Astrocyte (in vitro differentiated cells and primary cell): ENCODE data around the gene CARD19. TPM values are rescaled to one million over a fixed set of nuclear protein-coding genes. Genes with fewer than 3 reads are reported as not detected.

Experiments
- DNase-seq: peaks from one replicate; pipeline ENCODE4 v3.0.0-alpha.2; 2010; ENCODE audit warnings: low read depth
- FAIRE-seq: peaks from 2 replicates; lab custom pipeline; 2011; peaks lifted over from hg19 to GRCh38; lab: Jason Lieb, UNC
- H2AFZ ChIP-seq: 2 replicates; pipeline ENCODE4 v1.6.0; 2012; ENCODE audit warnings: low read depth, low read length, inconsistent platforms
- H3K27ac ChIP-seq: 2 replicates; pipeline ENCODE4 v1.5.1; 2011; ENCODE audit warnings: low read depth, low read length, inconsistent platforms
- H3K27me3 ChIP-seq: 2 replicates; pipeline ENCODE4 v1.6.0; 2011; ENCODE audit warnings: low read length, inconsistent platforms; ENCODE audit not compliant: insufficient read depth
- H3K36me3 ChIP-seq: 2 replicates; pipeline ENCODE4 v1.5.1; 2011; ENCODE audit warnings: low read length, inconsistent platforms; ENCODE audit not compliant: insufficient read depth
- H3K4me1 ChIP-seq: 2 replicates; pipeline ENCODE4 v1.5.1; 2011; ENCODE audit warnings: low read length, inconsistent platforms; ENCODE audit not compliant: insufficient read depth
- H3K4me2 ChIP-seq: 2 replicates; pipeline ENCODE4 v1.6.0; 2012; ENCODE audit warnings: low read length, inconsistent platforms
- H3K4me3 ChIP-seq: 2 replicates; pipeline ENCODE4 v1.5.1; 2011; ENCODE audit warnings: low read depth, mild to moderate bottlenecking, low read length, inconsistent platforms; ENCODE audit not compliant: insufficient read depth
- H3K79me2 ChIP-seq: 2 replicates; pipeline ENCODE4 v1.6.0; 2012; ENCODE audit warnings: mild to moderate bottlenecking, low read length, inconsistent platforms; ENCODE audit not compliant: insufficient read depth
- H3K9ac ChIP-seq: 2 replicates; pipeline ENCODE4 v1.6.0; 2012; ENCODE audit warnings: mild to moderate bottlenecking, low read length, inconsistent platforms
- H3K9me3 ChIP-seq: 2 replicates; pipeline ENCODE4 v1.5.1; 2012; ENCODE audit warnings: low read depth, mild to moderate bottlenecking, low read length, inconsistent platforms; ENCODE audit not compliant: insufficient read depth
- H4K20me1 ChIP-seq: 2 replicates; pipeline ENCODE4 v1.6.0; 2012; ENCODE audit warnings: low read length, inconsistent platforms; ENCODE audit not compliant: insufficient read depth
- H3K27ac Mint-ChIP-seq: one replicate; pipeline ENCODE4 v1.8.0; 2021; ENCODE audit warnings: mild to moderate bottlenecking, mixed read lengths; ENCODE audit not compliant: unreplicated experiment
- H3K27me3 Mint-ChIP-seq: one replicate; pipeline ENCODE4 v1.8.0; 2021; ENCODE audit warnings: low read depth, mixed read lengths; ENCODE audit not compliant: unreplicated experiment
- H3K36me3 Mint-ChIP-seq: one replicate; pipeline ENCODE4 v1.8.0; 2021; ENCODE audit warnings: low read depth, mixed read lengths; ENCODE audit not compliant: unreplicated experiment
- H3K4me1 Mint-ChIP-seq: one replicate; pipeline ENCODE4 v1.8.0; 2021; ENCODE audit warnings: low read depth, mixed read lengths; ENCODE audit not compliant: unreplicated experiment
- H3K4me3 Mint-ChIP-seq: one replicate; pipeline ENCODE4 v1.8.0; 2021; ENCODE audit warnings: mild to moderate bottlenecking, moderate library complexity, mixed read lengths; ENCODE audit not compliant: unreplicated experiment
- H3K9me3 Mint-ChIP-seq: one replicate; pipeline ENCODE4 v1.8.0; 2021; ENCODE audit warnings: mild to moderate bottlenecking, mixed read lengths; ENCODE audit not compliant: unreplicated experiment
- EZH2 ChIP-seq: IDR thresholded peaks from 2 replicates; pipeline ENCODE4 v1.6.1; 2012; ENCODE audit warnings: mild to moderate bottlenecking, low read length, inconsistent platforms; ENCODE audit not compliant: insufficient read depth
- total RNA-seq: library from RNA; stranded (reverse); gene quantifications from 2 replicates; pipeline ENCODE4 v1.2.1, GENCODE V29; 2021
- TF ChIP-seq, protein P1 (sequence below): IDR thresholded peaks from 2 replicates; pipeline ENCODE4 v1.5.1; 2011; ENCODE audit warnings: low read depth, mild to moderate bottlenecking, inconsistent platforms, low read length, moderate library complexity; ENCODE audit not compliant: insufficient read depth

Gene CARD19
- total RNA-seq, 1 donor from 2014 or later, result 36.3 TPM

DNA sequence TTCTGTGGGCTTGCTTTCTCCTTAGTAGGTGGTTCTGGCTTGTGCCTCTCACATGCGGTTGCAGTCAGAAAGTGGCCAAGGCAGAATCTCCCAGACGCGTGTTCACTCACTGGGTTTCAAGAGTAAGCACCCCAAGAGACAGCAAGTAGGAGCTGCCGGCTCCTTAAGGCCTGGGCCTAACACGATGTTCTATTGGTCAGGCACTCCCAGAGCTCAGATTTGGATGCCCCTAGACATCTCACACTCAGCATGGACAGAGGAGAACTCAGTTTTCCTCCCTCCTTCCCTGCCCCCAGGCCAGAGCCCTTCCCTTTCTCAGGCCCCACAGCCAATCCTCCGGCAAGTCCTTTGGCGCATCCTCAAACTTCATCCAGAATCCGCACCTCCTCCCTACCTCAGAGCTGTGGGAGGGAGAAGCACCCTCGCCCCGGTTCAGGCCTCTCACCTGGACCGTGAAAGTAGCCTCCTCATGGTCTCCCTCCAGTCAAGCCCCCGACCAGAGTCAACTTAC is 6.5 kb upstream of the CARD19 start:
- no peaks in the 10 kb centered on the region for H3K36me3 ChIP-seq
- Mint-ChIP-seq H3K36me3 (peaks cover 7% of the 10 kb centered on the region), H3K9me3 (peaks cover 29% of the 10 kb centered on the region), H3K4me1 (peaks cover 9% of the 10 kb centered on the region), H3K4me3 (no peak overlapping the region), H3K27ac (no peak overlapping the region), H3K27me3 (no peaks in the 10 kb centered on the region)
- DNase-seq (no peak), FAIRE-seq (no peak)
- no peak overlapping the region for H2AFZ ChIP-seq
- H3K27ac ChIP-seq, result no peak overlapping the region
- H3K9me3 ChIP-seq, result peaks cover 14% of the 10 kb centered on the region
- no peaks in the 10 kb centered on the region for H3K27me3 ChIP-seq
- H3K79me2 ChIP-seq, result no peaks in the 10 kb centered on the region
- H3K4me2 ChIP-seq, result no peak overlapping the region
- no peak for TF ChIP-seq EZH2
- TF ChIP-seq, protein P1, sequence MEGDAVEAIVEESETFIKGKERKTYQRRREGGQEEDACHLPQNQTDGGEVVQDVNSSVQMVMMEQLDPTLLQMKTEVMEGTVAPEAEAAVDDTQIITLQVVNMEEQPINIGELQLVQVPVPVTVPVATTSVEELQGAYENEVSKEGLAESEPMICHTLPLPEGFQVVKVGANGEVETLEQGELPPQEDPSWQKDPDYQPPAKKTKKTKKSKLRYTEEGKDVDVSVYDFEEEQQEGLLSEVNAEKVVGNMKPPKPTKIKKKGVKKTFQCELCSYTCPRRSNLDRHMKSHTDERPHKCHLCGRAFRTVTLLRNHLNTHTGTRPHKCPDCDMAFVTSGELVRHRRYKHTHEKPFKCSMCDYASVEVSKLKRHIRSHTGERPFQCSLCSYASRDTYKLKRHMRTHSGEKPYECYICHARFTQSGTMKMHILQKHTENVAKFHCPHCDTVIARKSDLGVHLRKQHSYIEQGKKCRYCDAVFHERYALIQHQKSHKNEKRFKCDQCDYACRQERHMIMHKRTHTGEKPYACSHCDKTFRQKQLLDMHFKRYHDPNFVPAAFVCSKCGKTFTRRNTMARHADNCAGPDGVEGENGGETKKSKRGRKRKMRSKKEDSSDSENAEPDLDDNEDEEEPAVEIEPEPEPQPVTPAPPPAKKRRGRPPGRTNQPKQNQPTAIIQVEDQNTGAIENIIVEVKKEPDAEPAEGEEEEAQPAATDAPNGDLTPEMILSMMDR, result no peak
- H3K4me1 ChIP-seq, result peaks cover 6% of the 10 kb centered on the region
- H3K9ac ChIP-seq, result no peak overlapping the region
- H4K20me1 ChIP-seq, result no peaks in the 10 kb centered on the region
- H3K4me3 ChIP-seq, result no peak overlapping the region

DNA sequence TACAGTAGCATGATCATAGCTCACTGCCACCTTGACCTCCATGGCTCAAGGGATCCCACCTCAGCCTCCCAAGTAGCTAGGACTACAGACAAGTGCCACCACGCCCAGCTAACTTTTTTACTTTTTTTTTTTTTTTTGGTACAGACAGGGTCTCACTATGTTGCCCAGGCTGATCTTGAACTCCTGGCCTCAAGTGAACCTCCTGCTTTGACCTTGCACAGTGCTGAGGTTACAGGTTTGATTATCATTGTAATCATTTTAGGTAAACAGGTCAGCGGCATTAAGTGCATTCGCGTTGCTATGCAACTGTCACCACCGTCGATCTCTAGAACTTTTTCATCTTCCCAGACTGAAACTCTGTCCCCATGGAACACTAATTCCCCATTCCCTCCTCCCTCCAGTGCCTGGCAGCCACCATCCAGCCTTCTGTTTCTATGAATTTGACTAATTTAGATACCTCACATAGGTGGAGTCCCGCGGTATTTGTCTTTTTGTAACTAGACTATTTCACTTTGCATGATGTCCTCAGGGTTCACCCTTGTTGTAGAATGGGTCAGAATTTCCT is 5.8 kb upstream of the CARD19 start:
- peaks cover 6% of the 10 kb centered on the region for H3K4me1 ChIP-seq
- Mint-ChIP-seq H3K4me3 (no peak overlapping the region), H3K4me1 (peaks cover 11% of the 10 kb centered on the region), H3K36me3 (peaks cover 7% of the 10 kb centered on the region), H3K27ac (no peak overlapping the region), H3K9me3 (peaks cover 29% of the 10 kb centered on the region), H3K27me3 (no peaks in the 10 kb centered on the region)
- no peaks in the 10 kb centered on the region for H4K20me1 ChIP-seq
- no peak overlapping the region for H2AFZ ChIP-seq
- no peak for TF ChIP-seq EZH2
- TF ChIP-seq, protein P1, result no peak
- H3K27me3 ChIP-seq, result no peaks in the 10 kb centered on the region
- no peaks in the 10 kb centered on the region for H3K36me3 ChIP-seq
- H3K9me3 ChIP-seq, result peaks cover 14% of the 10 kb centered on the region
- H3K9ac ChIP-seq, result no peak overlapping the region
- DNase-seq (no peak), FAIRE-seq (no peak)
- no peak overlapping the region for H3K4me2 ChIP-seq
- H3K4me3 ChIP-seq, result no peak overlapping the region
- no peaks in the 10 kb centered on the region for H3K79me2 ChIP-seq
- H3K27ac ChIP-seq, result no peak overlapping the region

DNA sequence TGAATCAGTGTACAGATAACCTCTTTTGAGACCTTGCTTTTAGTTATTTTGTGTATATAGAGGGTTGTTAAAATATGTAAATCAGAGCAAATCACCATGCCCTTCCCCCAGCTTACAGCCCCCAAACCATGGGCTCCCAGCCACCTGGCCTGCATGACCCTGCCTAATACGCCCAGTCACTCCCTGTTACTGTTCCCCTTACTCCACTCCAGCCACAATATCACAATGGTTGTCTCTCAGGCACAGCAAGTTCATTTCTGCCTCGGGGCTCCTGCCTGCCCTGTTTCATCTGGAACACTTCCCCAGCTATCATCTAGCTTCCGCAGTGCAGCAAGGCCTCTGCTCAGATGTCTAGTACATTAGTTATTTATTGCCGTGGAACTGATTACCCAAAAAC is 5.0 kb upstream of the CARD19 start:
- H3K9me3 ChIP-seq, result peaks cover 14% of the 10 kb centered on the region
- H2AFZ ChIP-seq, result no peak overlapping the region
- no peak overlapping the region for H3K9ac ChIP-seq
- Mint-ChIP-seq H3K36me3 (peaks cover 7% of the 10 kb centered on the region), H3K9me3 (peaks cover 29% of the 10 kb centered on the region), H3K4me1 (peaks cover 11% of the 10 kb centered on the region), H3K4me3 (peak overlapping the region; percentile 4), H3K27me3 (no peaks in the 10 kb centered on the region), H3K27ac (peak overlapping the region; percentile 22)
- no peak for TF ChIP-seq EZH2
- TF ChIP-seq, protein P1, result no peak
- no peak overlapping the region for H3K27ac ChIP-seq
- no peak overlapping the region for H3K4me3 ChIP-seq
- H3K4me1 ChIP-seq, result peaks cover 6% of the 10 kb centered on the region
- FAIRE-seq, result no peak
- no peak for DNase-seq
- no peaks in the 10 kb centered on the region for H3K36me3 ChIP-seq
- no peaks in the 10 kb centered on the region for H4K20me1 ChIP-seq
- no peak overlapping the region for H3K4me2 ChIP-seq
- no peaks in the 10 kb centered on the region for H3K27me3 ChIP-seq
- H3K79me2 ChIP-seq, result no peaks in the 10 kb centered on the region
